Measurements from ENCODE around the gene PRDM10.

- no peak for TF ChIP-seq CTCF (IDR thresholded peaks at IDR 0.05)
- TF ChIP-seq HMGXB4 (CRISPR knock-in tag; IDR thresholded peaks at IDR 0.05): no peak
- TF ChIP-seq SP1 (CRISPR knock-in tag; conservative IDR thresholded peaks at IDR 0.05): no peak
- TF ChIP-seq NFE2L1 (CRISPR knock-in tag; IDR thresholded peaks at IDR 0.05): no peak
- TF ChIP-seq ZNF281 (CRISPR knock-in tag; IDR thresholded peaks at IDR 0.05): no peak
- TF ChIP-seq ZNF317 (CRISPR knock-in tag; IDR thresholded peaks at IDR 0.05; ENCODE audit: borderline replicate concordance, low read depth): no peak
- TF ChIP-seq ATF1 (CRISPR knock-in tag; IDR thresholded peaks at IDR 0.05): no peak
- no peak for TF ChIP-seq ELF4 (CRISPR knock-in tag; IDR thresholded peaks at IDR 0.05; ENCODE audit: low read depth)
- no peak for TF ChIP-seq ZNF121 (CRISPR knock-in tag; IDR thresholded peaks at IDR 0.05)
- TF ChIP-seq ZNF232 (CRISPR knock-in tag; IDR thresholded peaks at IDR 0.05): no peak
- TF ChIP-seq KAT7 (CRISPR knock-in tag; IDR thresholded peaks at IDR 0.05; ENCODE audit: borderline replicate concordance): no peak
Observed at GRCh38 chr11:129948926-129949466, 53.6 kb downstream of the PRDM10 start.
